ENCODE data around the gene SPHK1.

DNA sequence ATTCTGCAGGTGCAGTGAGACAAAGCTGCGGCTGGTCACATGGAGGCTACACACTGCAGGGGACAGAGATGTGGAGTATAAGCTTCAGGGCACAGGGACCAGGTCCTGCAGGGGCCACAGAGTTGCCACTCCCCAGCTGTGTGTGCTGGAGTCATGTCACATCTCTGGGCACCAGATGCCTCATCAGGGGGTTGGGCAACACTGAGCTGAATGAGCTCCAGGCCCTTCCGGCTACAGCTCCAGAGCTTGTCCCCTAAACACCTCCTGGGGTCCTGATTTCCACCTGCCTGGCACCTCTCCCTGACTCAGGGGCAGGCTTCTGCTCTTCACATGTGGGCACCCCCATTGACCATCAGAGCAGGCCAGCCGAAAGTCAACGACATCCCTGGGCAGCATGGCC is 32.5 kb downstream of the SPHK1 start:
- TF ChIP-seq CTCF (IDR thresholded peaks at IDR 0.05) (no peak), POLR2A (IDR thresholded peaks at IDR 0.05) (no peak)
